Hematopoietic multipotent progenitor cell treated with erythropoietin and hydrocortisone succinate and interleukin-3 and kit ligand, for 4 days (in vitro differentiated cells): ENCODE results near the gene OR52E4.

Experiments used
- DNase-seq: peaks from one replicate; pipeline ENCODE4 v3.0.0-alpha.2; 2015

The OR52E4 gene

GRCh38 chr11:5929571-5930368, 49.3 kb downstream of the OR52E4 start:
- no peak for DNase-seq

- DNase-seq, result no peak
Observed at GRCh38 chr11:5930614-5931013, 50.2 kb downstream of the OR52E4 start.

GRCh38 chr11:5931061-5931460, 50.6 kb downstream of the OR52E4 start:
- no peak for DNase-seq

- DNase-seq, result no peak
Observed at GRCh38 chr11:5932671-5933070, 52.2 kb downstream of the OR52E4 start.

GRCh38 chr11:5933116-5933515, 52.7 kb downstream of the OR52E4 start:
- DNase-seq, result no peak
